B cell (primary cell): ENCODE results near the gene B4GALT5. TPM values are rescaled to one million over a fixed set of nuclear protein-coding genes. Genes with fewer than 3 reads are reported as not detected.

Source experiments
- ATAC-seq: fragments of 200-7000 bp; cut with Tn5 transposase; one replicate; pipeline ENCODE4 v1.10.0; 2021; ENCODE audit warnings: low read depth, mild to moderate bottlenecking, moderate number of reproducible peaks, moderate library complexity
- CTCF ChIA-PET: fragments of 350-600 bp; sonication (Branson Sonifier 250); formaldehyde crosslinking; loops from one replicate; lab custom pipeline; 2021; ENCODE audit warnings: antibody characterized with exemption, inconsistent platforms; lab: Charles Lee
- POLR2A ChIA-PET: fragments of 350-600 bp; sonication (Branson Sonifier 250); formaldehyde crosslinking; loops from one replicate; lab custom pipeline; 2021; ENCODE audit warnings: antibody characterized with exemption; lab: Charles Lee
- DNase-seq: peaks from one replicate; pipeline ENCODE4 v3.0.0; 2013
- H2AFZ ChIP-seq: 2 replicates; pipeline ENCODE4 v1.6.1; 2012; ENCODE audit warnings: mild to moderate bottlenecking, low read depth, low read length; ENCODE audit not compliant: insufficient read depth, poor library complexity, severe bottlenecking
- H3K27ac ChIP-seq, 2 donors: 1 replicate in 1 of 2; 2 replicates in 1 of 2; pipeline ENCODE4 v1.5.1; 2012 to 2013; ENCODE audit warnings: low read length in 2 of 2, mild to moderate bottlenecking in 2 of 2, moderate library complexity in 1 of 2
- H3K27me3 ChIP-seq, 4 experiments: fragments of 200-600 bp in 1 of 4; sonication (generic) in 1 of 4; replicated peaks in 1 of 4; 1 replicate in 2 of 4; 2 replicates in 2 of 4; pipeline versions ENCODE4 v1.6.1 to v1.7.0; 2013 to 2016; ENCODE audit warnings: low read length in 3 of 4, mild to moderate bottlenecking in 2 of 4, mixed read lengths in 1 of 4, moderate library complexity in 1 of 4; ENCODE audit not compliant: insufficient read depth in 4 of 4, control insufficient read depth in 3 of 4; ENCODE audit errors: control extremely low read depth in 1 of 4
- H3K36me3 ChIP-seq, 2 experiments: replicated peaks in 1 of 2; 1 replicate in 1 of 2; 2 replicates in 1 of 2; pipeline versions ENCODE4 v1.6.1 to v1.7.1; 2013; ENCODE audit warnings: low read length in 1 of 2; ENCODE audit not compliant: insufficient read depth in 2 of 2, control insufficient read depth in 1 of 2; ENCODE audit errors: control extremely low read depth in 1 of 2, extremely low read depth in 1 of 2
- H3K4me1 ChIP-seq, 2 donors: fragments of 200-600 bp in 1 of 2; sonication (generic) in 1 of 2; 1 replicate in 1 of 2; 2 replicates in 1 of 2; pipeline versions ENCODE4 v1.5.1 to v1.6.1; 2013 to 2017; ENCODE audit warnings: low read length in 2 of 2; ENCODE audit not compliant: control insufficient read depth in 2 of 2, insufficient read depth in 2 of 2
- H3K4me2 ChIP-seq: replicated peaks from 2 replicates; pipeline ENCODE3; 2012; ENCODE audit warnings: mild to moderate bottlenecking, low read depth, low read length; ENCODE audit not compliant: poor library complexity, severe bottlenecking
- H3K4me3 ChIP-seq, 5 experiments: fragments of 200-600 bp in 1 of 5; sonication (generic) in 1 of 5; 1 replicate in 3 of 5; 2 replicates in 2 of 5; pipeline versions ENCODE4 v1.5.1 to v1.7.0; 2011 to 2016; ENCODE audit warnings: low read length in 4 of 5, mild to moderate bottlenecking in 4 of 5, low read depth in 2 of 5, control low read depth in 1 of 5, moderate library complexity in 1 of 5; ENCODE audit not compliant: insufficient read depth in 1 of 5; ENCODE audit errors: control extremely low read depth in 1 of 5, extremely low read depth in 1 of 5
- H3K79me2 ChIP-seq: fragments of 200-600 bp; sonication (generic); one replicate; pipeline ENCODE4 v1.6.0; 2016; ENCODE audit warnings: low read length; ENCODE audit not compliant: control insufficient read depth, insufficient read depth
- H3K9ac ChIP-seq: fragments of 200-600 bp; sonication (generic); 2 replicates; pipeline ENCODE4 v1.6.1; 2017; ENCODE audit warnings: mild to moderate bottlenecking, low read length, moderate library complexity
- H3K9me3 ChIP-seq, 3 donors: one replicate each; pipeline versions ENCODE4 v1.6.1 to v1.7.1; 2013; ENCODE audit warnings: low read length in 2 of 3; ENCODE audit not compliant: control insufficient read depth in 2 of 3, insufficient read depth in 1 of 3; ENCODE audit errors: control extremely low read depth in 1 of 3
- H4K20me1 ChIP-seq: 2 replicates; pipeline ENCODE4 v1.6.0; 2012; ENCODE audit warnings: mild to moderate bottlenecking, low read length; ENCODE audit not compliant: insufficient read depth, control insufficient read depth, poor library complexity, severe bottlenecking
- H3K27ac Mint-ChIP-seq: one replicate; pipeline ENCODE4 v1.8.0; 2021; ENCODE audit warnings: mixed read lengths
- H3K27me3 Mint-ChIP-seq: one replicate; pipeline ENCODE4 v1.8.0; 2021; ENCODE audit warnings: mixed read lengths
- H3K4me1 Mint-ChIP-seq: one replicate; pipeline ENCODE4 v1.8.0; 2021; ENCODE audit warnings: mixed read lengths
- H3K4me3 Mint-ChIP-seq: one replicate; pipeline ENCODE4 v1.8.0; 2021; ENCODE audit warnings: mixed read lengths
- H3K9me3 Mint-ChIP-seq: one replicate; pipeline ENCODE4 v1.8.0; 2022; ENCODE audit warnings: mixed read lengths; ENCODE audit not compliant: insufficient read depth
- EZH2 ChIP-seq: IDR thresholded peaks from 2 replicates; pipeline ENCODE4 v1.6.1; 2012; ENCODE audit warnings: borderline replicate concordance, low read depth, mild to moderate bottlenecking, moderate library complexity, low read length; ENCODE audit not compliant: insufficient read depth, poor library complexity, severe bottlenecking
- WGBS: methylation state at CpG from one replicate; pipeline ENCODE4 v1.1.5; 2013; ENCODE audit warnings: missing lambda C conversion rate; ENCODE audit not compliant: insufficient coverage; 5-methylcytosine and 5-hydroxymethylcytosine counted together
- intact Hi-C: fragments of 100-400 bp; cut with micrococcal nuclease; formaldehyde crosslinking; loops from one replicate; pipeline ENCODE4 v1.10.0; 2022
- polyA plus RNA-seq: library from polyadenylated mRNA; depleted of rRNA; stranded (reverse); fragments of >200 nt; gene quantifications from 2 replicates; pipeline ENCODE4 v1.2.3, GENCODE V29; 2012
- total RNA-seq, 2 donors: library from RNA; stranded (reverse); fragments of 120-200 nt in 1 of 2; gene quantifications; 1 replicate in 1 of 2; 2 replicates in 1 of 2; pipeline versions ENCODE4 v1.2.3 to v1.2.4, GENCODE V29; 2013 to 2022
- TF ChIP-seq, protein P1 (sequence below): fragments of 200-600 bp; IDR thresholded peaks from one replicate; pipeline ENCODE4 v1.8.0; 2022; ENCODE audit warnings: antibody characterized with exemption, mild to moderate bottlenecking

Gene B4GALT5
- total and polyA plus RNA-seq, 2 donors (not counting 1 experiment from before 2014, with no cell fraction given): 3.4 to 7.3 TPM

DNA sequence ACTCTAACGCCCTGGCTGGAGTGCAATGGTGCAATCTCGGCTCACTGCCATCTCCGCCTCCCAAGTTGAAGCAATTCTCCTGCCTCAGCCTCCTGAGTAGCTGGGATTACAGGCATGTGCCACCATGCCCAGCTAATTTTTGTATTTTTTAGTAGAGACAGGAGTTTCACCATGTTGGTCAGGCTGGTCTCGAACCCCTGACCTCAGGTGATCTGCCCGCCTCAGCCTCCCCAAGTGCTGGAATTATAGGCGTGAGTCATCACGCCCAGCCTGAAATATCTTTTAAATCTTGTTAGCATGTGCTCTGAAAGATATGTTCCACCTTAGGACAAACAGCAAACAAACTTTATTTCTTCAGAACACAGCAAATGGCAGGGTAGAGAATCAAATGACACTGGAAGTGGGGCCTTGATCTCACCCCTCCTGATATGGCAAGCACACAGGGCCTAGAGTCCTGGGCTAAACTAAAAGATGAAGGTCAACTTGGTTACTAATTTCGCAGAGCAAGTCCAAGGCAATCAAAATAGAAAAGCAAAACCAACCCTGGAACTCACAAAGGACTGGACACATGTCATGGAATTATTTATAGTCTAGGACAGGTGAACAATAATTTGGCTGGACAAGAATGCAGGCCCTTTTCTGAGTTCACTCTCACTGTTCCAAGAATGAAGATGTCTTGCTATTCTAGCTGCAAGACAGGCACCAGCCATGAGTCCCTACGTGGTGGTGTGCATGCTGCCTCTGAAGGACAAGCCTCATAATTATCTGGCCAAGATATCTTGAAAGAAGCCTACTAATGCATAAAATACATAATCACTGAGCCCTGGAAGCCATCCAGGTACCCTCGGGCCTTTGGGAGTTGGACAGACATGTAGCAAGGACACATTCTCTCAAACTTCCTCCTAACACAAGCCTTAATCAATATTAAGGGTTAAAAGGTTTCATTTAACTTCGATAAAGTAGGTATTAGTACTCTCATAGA is 35.6 kb downstream of the B4GALT5 start:
- ATAC-seq: no peak
- Histone ChIP-seq H3K36me3 (no peaks in the 10 kb centered on the region), H3K4me2 (no peak overlapping the region), H3K27ac (no peak overlapping the region), H3K9ac (no peak overlapping the region), H3K4me3 (no peak overlapping the region), H2AFZ (no peak overlapping the region), H3K79me2 (peaks cover 69% of the 10 kb centered on the region), H3K27me3 (no peaks in the 10 kb centered on the region), H3K9me3 (no peaks in the 10 kb centered on the region), H3K4me1 (peaks cover 23 to 37% of the 10 kb centered on the region in 2 donors), H4K20me1 (peaks cover 17% of the 10 kb centered on the region)
- H3K27ac Mint-ChIP-seq: no peak overlapping the region
- H3K9me3 Mint-ChIP-seq: no peaks in the 10 kb centered on the region
- DNase-seq: no peak
- ChIA-PET POLR2A (no interaction called here), CTCF (interaction anchor here (1.6 kb wide), 1 partner anchor 169 kb away, joined by 3 read pairs; no protein-coding TSS in a partner anchor)
- no peaks in the 10 kb centered on the region for H3K27me3 Mint-ChIP-seq
- H3K4me3 Mint-ChIP-seq: no peak overlapping the region
- TF ChIP-seq, protein P1, sequence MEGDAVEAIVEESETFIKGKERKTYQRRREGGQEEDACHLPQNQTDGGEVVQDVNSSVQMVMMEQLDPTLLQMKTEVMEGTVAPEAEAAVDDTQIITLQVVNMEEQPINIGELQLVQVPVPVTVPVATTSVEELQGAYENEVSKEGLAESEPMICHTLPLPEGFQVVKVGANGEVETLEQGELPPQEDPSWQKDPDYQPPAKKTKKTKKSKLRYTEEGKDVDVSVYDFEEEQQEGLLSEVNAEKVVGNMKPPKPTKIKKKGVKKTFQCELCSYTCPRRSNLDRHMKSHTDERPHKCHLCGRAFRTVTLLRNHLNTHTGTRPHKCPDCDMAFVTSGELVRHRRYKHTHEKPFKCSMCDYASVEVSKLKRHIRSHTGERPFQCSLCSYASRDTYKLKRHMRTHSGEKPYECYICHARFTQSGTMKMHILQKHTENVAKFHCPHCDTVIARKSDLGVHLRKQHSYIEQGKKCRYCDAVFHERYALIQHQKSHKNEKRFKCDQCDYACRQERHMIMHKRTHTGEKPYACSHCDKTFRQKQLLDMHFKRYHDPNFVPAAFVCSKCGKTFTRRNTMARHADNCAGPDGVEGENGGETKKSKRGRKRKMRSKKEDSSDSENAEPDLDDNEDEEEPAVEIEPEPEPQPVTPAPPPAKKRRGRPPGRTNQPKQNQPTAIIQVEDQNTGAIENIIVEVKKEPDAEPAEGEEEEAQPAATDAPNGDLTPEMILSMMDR: no peak
- no peak for TF ChIP-seq EZH2
- intact Hi-C loops: no loop called here
- H3K4me1 Mint-ChIP-seq: peaks cover 42% of the 10 kb centered on the region
- WGBS: 100% methylated on average over 5 of the region's 11 CpGs
